Mucosa of stomach (tissue), 1 donor: ENCODE results near the gene TEX101.
"Not testable (repeated sequence)": the region's sequence is repeated elsewhere in the genome, so short reads cannot be mapped to it uniquely, and the experiment has no call there.

ENCODE experiments used
- H3K27me3 ChIP-seq: one replicate; pipeline ENCODE4 v1.7.0; 2013; ENCODE audit warnings: mild to moderate bottlenecking, low read length; ENCODE audit not compliant: control insufficient read depth, insufficient read depth
- H3K36me3 ChIP-seq: one replicate; pipeline ENCODE4 v1.7.0; 2013; ENCODE audit warnings: low read length; ENCODE audit not compliant: control insufficient read depth, insufficient read depth
- H3K4me1 ChIP-seq: one replicate; pipeline ENCODE4 v1.7.0; 2013; ENCODE audit warnings: mild to moderate bottlenecking, low read length; ENCODE audit not compliant: control insufficient read depth, insufficient read depth
- H3K4me3 ChIP-seq: one replicate; pipeline ENCODE4 v1.7.0; 2013; ENCODE audit warnings: low read length
- H3K9ac ChIP-seq: one replicate; pipeline ENCODE4 v1.7.0; 2013; ENCODE audit warnings: mild to moderate bottlenecking, low read length, moderate library complexity
- H3K9me3 ChIP-seq: one replicate; pipeline ENCODE4 v1.7.0; 2013; ENCODE audit warnings: mild to moderate bottlenecking, low read length, moderate library complexity; ENCODE audit not compliant: control insufficient read depth
- donor health status: Pancreatic carcinoma.

TEX101 gene, protein sequence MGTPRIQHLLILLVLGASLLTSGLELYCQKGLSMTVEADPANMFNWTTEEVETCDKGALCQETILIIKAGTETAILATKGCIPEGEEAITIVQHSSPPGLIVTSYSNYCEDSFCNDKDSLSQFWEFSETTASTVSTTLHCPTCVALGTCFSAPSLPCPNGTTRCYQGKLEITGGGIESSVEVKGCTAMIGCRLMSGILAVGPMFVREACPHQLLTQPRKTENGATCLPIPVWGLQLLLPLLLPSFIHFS

DNA sequence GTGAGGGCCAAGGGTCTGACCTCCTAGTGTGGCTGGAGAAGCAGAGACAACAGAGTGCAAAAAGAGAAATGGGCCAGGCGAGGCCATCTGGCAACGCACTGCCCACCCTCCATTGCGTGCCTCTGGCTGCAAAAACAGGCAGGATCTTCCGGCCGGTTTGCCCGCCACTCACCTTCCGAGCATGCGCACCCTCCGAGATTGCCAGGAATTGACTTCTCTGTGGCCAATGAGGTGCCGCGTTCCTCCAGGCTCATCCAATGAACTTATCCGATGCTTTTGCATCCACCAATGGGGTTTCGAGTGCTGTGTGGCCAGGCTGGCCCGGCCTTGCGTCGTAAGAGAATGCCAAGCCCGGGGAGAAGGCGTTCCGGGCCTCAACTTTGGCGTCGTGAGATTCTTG lies at the start of gene TEX101:
Gene TEX101, plus strand, starts transcription at position 337 of the 400 bp plus-strand sequence. CDS start 1,030 bp downstream, outside the sequence.
- Histone ChIP-seq H3K9me3 (no peaks in the 10 kb centered on the region), H3K27me3 (no peaks in the 10 kb centered on the region), H3K36me3 (no peaks in the 10 kb centered on the region)

DNA sequence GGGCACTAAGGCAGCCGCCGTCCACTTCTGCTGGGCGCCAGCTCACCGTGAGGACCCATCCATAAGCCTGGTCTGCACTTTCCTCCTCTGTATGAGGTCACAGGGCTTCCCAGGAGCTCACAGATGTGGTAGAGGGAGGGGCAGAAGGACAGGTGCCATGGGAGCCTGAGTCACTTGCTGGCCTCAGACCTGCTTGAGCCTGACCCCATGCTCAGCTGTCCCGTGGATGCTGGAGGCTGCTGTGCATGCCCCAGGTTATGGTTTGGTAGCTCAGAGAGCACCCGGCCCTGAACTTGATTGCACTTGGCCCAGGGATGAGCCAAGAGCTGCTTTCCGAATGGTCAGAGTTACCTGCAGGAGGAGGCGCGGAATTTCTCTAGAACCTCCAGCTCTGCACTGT lies 49.0 kb upstream of the TEX101 start:
- H3K4me3 ChIP-seq, H3K9me3 ChIP-seq, H3K27me3 ChIP-seq, H3K9ac ChIP-seq, H3K36me3 ChIP-seq: not testable (repeated sequence)
- peaks cover 11% of the 10 kb centered on the region for H3K4me1 ChIP-seq

More for the DNA sequence above, at the start of gene TEX101:
- no peaks in the 10 kb centered on the region for H3K4me1 ChIP-seq
- no peak within 1 kb of the TSS for H3K9ac ChIP-seq
- no peak within 1 kb of the TSS for H3K4me3 ChIP-seq

DNA sequence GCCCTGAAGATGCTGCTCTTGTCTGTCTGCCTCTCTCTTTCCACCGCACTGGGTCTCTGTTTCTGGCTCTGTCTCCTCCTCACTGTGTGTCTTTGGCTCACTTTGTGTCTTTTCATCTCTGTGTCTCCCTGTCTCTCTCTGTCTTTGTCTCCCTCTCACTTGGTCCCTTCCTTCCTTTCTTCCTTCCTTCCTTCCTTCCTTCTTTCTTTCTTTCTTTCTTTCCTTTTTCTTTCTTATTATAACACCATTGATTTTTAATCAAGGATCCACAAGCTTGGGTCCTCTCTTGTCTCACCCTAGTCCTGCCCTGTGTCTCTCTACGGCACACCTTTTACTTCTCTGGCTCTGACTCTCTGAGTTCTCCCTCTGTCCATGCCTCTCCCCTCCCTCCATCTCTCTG lies 46.9 kb upstream of the TEX101 start:
- Histone ChIP-seq H3K36me3 (no peaks in the 10 kb centered on the region), H3K27me3 (peaks cover 2% of the 10 kb centered on the region), H3K9ac (no peak overlapping the region), H3K4me1 (peaks cover 11% of the 10 kb centered on the region), H3K9me3 (no peaks in the 10 kb centered on the region), H3K4me3 (no peak overlapping the region)

DNA sequence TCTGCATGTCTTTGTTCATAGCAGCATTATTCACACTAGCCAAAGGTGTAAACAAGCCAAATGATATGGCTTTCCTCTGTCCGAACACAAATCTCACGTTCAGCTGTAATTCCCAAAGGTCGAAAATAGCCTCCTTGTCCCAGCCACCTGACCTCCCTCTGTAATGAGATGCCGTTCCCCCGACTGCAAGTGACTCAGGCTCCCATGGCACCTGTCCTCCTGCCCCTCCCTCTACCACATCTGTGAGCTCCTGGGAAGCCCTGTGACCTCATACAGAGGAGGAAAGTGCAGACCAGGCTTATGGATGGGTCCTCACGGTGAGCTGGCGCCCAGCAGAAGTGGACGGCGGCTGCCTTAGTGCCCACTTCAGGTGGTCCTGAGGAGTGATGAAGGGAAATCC lies 45.8 kb upstream of the TEX101 start:
- not testable (repeated sequence) for H3K27me3 ChIP-seq, H3K36me3 ChIP-seq, H3K9me3 ChIP-seq, H3K9ac ChIP-seq, H3K4me3 ChIP-seq
- H3K4me1 ChIP-seq, result peaks cover 11% of the 10 kb centered on the region

DNA sequence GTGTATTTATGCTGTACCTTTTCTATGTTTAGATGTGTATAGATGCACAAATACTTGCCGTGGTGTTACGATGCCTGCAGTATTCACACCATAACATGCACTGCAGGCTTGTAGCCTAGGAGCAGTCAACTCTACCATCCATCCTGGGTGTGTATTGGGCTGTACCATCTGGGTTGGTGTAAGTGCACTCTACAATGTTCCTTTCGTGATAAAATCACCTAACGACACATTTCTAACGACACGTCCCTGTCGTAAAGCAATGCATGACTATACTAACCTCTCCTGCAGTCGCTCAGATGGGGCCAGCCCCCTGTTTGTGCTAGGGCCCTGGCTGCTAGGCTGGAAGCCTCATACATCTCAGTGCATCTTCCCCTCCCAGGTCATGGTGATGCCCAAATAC lies 42.8 kb upstream of the TEX101 start:
- no peaks in the 10 kb centered on the region for H3K9me3 ChIP-seq
- H3K36me3 ChIP-seq, result no peaks in the 10 kb centered on the region
- peaks cover 2% of the 10 kb centered on the region for H3K27me3 ChIP-seq
- peaks cover 11% of the 10 kb centered on the region for H3K4me1 ChIP-seq
- H3K4me3 ChIP-seq, result no peak overlapping the region
- no peak overlapping the region for H3K9ac ChIP-seq

DNA sequence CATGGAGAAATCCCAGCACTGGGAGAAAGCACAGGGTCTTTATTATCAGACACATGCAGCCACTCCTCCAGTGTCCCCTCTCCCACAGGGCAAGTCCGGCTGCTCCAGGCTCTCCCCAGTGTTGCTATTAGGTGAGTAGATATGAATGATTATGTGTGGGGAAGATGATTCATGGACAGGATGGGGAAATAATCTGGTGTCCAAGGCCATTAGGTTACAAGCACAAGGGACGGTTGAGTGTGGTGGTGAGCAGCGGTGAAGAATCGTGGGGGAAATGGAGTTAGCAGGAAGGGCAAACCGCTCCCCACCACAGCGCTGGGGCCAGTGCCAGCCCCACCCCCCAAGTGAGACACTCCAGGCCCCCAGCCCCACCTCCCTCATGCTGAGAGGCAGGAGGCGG lies 42.2 kb upstream of the TEX101 start:
- Histone ChIP-seq H3K9ac (no peak overlapping the region), H3K4me3 (no peak overlapping the region), H3K36me3 (no peaks in the 10 kb centered on the region), H3K4me1 (peaks cover 11% of the 10 kb centered on the region), H3K27me3 (peaks cover 2% of the 10 kb centered on the region), H3K9me3 (no peaks in the 10 kb centered on the region)

DNA sequence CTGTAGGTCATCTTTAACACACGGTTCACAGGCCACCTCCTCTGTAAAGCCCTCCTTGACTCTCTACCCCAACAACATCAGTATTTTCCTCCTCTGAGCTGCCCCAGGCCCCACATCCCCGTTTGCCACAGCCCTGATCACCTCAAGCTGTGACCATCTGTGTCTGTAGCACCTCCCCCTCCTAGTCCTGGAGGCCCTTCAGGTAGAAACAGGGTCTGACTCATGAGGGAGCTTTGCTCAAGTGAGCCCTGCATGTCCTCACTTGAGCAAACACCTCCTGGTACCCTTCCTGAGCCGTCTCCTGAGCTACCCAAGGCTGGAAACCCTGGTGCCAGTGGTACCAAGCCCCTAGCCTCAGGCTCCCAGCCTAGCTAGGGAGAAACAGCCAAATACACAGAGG lies 37.1 kb upstream of the TEX101 start:
- not testable (repeated sequence) for H3K36me3 ChIP-seq, H3K9ac ChIP-seq, H3K27me3 ChIP-seq, H3K9me3 ChIP-seq, H3K4me3 ChIP-seq
- H3K4me1 ChIP-seq, result peaks cover 15% of the 10 kb centered on the region

DNA sequence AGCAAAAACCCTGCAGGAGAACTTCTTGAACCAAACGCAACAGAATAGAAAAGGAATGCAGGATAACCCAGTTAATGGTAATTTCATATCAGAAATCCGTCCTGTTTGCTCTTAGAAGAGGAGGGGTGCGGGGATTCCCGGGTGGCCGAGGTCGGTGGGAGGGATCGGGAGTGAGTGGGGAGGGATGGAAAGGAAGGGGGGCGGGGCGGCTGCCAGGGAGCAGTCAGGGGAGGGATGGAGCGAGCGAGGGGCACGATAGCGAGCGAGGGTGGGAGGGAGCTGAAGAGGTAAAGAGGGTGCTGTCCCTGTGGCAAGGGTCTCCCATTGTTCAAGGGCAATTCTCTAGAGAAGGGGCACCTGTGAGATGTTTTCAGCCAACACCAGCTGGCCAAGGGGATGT lies 34.7 kb upstream of the TEX101 start:
- H3K4me1 ChIP-seq, result peaks cover 15% of the 10 kb centered on the region
- H3K9me3 ChIP-seq, result no peaks in the 10 kb centered on the region
- no peak overlapping the region for H3K9ac ChIP-seq
- no peaks in the 10 kb centered on the region for H3K36me3 ChIP-seq
- H3K27me3 ChIP-seq, result no peaks in the 10 kb centered on the region
- H3K4me3 ChIP-seq, result no peak overlapping the region

DNA sequence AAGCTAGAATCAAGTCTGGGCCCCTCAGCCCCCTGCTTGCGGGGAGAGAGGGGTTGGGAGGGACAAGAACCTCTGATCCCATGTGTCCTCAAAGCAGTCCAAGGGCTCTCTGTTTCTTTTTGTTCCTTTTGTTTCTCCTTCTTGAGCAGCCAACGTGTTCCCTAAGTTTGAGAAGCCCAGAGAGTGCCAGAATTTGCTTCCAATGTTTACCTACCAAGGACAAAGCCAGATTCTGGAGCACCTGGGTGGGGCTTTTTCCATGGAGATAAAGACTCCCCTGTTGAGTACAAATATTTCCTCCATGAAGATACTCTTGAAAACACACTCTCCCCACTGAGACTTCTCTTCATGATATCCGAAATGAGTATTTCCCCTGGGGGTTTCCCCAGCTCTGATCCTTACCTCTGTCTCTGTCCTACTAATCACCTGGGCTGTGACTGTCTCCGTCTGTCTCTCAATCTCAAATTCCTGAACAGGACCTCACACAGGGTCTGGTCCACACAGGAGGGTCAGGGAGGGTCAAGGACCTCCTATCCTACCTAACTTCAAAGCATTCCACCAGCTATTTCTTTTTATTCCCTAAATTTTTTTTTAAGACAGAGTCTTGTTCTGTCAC lies 33.8 kb upstream of the TEX101 start:
- peaks cover 15% of the 10 kb centered on the region for H3K4me1 ChIP-seq

DNA sequence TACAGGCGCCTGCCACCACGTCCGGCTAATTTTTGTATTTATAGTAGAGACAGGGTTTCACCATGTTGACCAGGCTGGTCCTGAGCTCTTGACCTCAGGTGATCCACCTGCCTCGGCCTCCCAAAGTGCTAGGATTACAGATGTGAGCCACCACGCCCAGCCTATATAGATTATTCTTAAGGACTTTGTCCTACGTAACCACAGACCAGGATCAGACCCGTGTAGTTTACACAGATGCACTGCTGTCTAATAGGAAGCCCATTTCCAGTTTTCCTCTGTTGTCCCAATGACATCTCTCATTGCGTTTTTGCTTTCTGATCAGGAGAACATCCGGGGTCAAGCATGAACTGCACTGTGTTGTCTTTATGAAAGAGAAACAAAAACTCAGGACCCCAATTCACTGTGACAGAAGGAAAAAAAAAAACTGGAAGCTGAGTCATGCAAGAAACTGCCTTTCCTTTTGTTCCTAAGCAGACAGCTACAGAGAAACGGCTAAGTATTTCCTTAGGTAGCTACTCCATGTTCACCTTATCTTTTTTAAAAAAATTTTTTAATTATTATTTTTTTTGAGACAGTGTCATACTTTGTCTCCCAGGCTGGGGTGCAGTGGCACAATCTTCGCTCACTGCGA lies 32.0 kb upstream of the TEX101 start:
- not testable (repeated sequence) for H3K27me3 ChIP-seq, H3K36me3 ChIP-seq, H3K4me3 ChIP-seq, H3K9ac ChIP-seq, H3K9me3 ChIP-seq
- H3K4me1 ChIP-seq, result peaks cover 15% of the 10 kb centered on the region

More for the DNA sequence above, 33.8 kb upstream of the TEX101 start:
- Histone ChIP-seq H3K4me3 (no peak overlapping the region), H3K9ac (no peak overlapping the region), H3K27me3 (no peaks in the 10 kb centered on the region), H3K9me3 (no peaks in the 10 kb centered on the region), H3K36me3 (no peaks in the 10 kb centered on the region)

DNA sequence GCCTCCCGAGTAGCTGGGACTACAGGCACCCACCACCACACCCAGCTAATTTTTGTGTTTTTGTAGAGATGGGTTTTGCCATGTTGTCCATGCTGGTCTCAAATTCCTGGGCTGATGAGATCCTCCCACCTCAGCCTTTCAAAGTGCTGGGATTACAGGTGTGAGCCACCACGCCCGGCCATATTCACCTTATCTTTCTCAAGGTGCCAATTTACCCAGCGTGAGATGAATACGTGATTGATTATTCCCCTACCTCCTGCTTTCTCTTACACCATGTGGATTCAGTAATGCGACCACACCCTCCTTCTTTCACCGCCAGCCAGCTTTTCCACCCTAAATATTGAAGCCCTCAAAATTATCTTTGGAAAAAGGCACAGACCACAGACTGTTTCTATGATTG lies 31.4 kb upstream of the TEX101 start:
- not testable (repeated sequence) for H3K4me3 ChIP-seq, H3K9me3 ChIP-seq, H3K36me3 ChIP-seq, H3K27me3 ChIP-seq, H3K9ac ChIP-seq
- H3K4me1 ChIP-seq, result peaks cover 15% of the 10 kb centered on the region

DNA sequence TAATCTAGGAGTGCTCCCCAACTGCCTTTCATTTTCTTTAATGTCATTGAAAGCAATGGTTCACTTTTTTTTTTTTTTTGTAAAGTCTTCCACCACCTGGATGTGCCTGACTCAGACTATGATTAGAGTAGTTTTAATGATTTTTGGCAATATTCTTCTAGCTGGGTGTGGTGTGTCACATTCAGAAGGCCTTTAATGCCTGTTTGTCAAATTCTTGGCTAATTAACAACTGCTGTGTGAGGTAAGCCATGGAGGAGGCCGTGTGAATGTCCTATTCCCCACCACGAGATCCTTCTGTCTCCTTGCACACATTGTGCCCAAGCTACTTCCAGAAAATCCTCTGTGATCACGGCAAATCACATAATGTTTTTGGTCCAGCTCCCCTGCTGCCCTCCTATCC lies 30.9 kb upstream of the TEX101 start:
- H3K4me3 ChIP-seq, H3K9me3 ChIP-seq, H3K27me3 ChIP-seq, H3K9ac ChIP-seq, H3K36me3 ChIP-seq: not testable (repeated sequence)
- H3K4me1 ChIP-seq, result peaks cover 15% of the 10 kb centered on the region
